ENCODE results near the gene MED10.

Gene MED10

DNA sequence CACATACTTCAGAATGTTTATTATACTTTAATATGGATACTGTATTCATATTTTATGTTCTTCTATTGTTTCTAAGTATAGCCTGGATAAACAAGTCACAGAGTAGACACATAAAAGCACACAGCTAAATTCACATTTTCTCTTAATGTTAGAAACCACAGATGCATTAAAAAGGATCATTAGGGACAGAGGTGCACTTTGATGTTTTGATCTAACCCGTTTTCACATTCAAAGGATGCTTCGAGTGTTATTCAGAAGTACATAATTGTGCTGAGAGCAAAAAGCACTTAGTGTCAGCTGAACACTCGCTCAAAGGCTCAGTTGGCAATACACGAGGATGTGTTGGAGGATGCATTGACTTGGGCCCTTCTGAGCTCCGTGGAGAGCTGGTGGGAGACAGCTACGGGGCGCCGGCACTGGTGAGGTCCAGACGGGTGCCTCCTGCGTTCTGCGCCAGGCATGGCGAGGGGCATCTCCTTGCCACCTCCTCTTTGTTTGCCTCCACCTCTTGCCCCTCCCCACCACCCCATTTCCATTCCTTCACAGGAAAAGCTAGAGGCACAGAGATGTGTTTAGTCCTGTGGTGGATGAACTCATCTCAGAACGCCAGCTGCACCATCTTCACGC, 35.5 kb downstream of the MED10 start:
- Histone ChIP-seq H3K4me3 (ENCODE audit: low read length) (no peak overlapping the region), H3K9ac (ENCODE audit: low read length) (no peak overlapping the region), H3K9me3 (ENCODE audit: control insufficient read depth, low read length) (no peaks in the 10 kb centered on the region), H3K4me1 (ENCODE audit: control insufficient read depth, insufficient read depth, low read length) (no peaks in the 10 kb centered on the region), H3K36me3 (ENCODE audit: control insufficient read depth, insufficient read depth, low read length, severe bottlenecking) (no peaks in the 10 kb centered on the region), H3K27me3 (replicated peaks; ENCODE audit: control insufficient read depth, insufficient read depth, low read length) (peaks cover 3% of the 10 kb centered on the region)
- DNase-seq (ENCODE audit: low read depth), result no peak

DNA sequence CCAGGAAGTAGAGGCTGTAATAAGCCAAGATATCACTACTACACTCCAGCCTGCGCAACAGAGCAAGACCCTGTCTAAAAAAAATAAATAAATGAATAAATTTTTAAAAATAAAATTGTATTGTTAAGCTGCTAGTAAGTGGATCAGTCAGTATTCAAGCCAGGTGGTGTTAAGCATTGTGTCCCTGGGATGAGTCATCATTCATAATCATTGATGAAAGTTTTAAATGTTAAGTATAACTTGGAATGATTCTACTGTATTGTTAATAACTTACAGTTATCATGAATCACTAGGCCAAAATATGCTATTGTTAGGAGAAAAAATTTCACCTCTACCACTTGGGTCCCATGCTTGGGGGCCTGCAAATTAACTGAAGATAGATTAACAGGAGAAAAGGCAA, 38.2 kb downstream of the MED10 start:
- no peaks in the 10 kb centered on the region for H3K36me3 ChIP-seq (ENCODE audit: control insufficient read depth, insufficient read depth, low read length, severe bottlenecking)
- no peak for DNase-seq (ENCODE audit: low read depth)
- no peak overlapping the region for H3K4me3 ChIP-seq (ENCODE audit: low read length)
- no peak overlapping the region for H3K9ac ChIP-seq (ENCODE audit: low read length)
- H3K27me3 ChIP-seq (replicated peaks; ENCODE audit: control insufficient read depth, insufficient read depth, low read length), result peaks cover 7% of the 10 kb centered on the region
- no peaks in the 10 kb centered on the region for H3K9me3 ChIP-seq (ENCODE audit: control insufficient read depth, low read length)
- no peaks in the 10 kb centered on the region for H3K4me1 ChIP-seq (ENCODE audit: control insufficient read depth, insufficient read depth, low read length)

DNA sequence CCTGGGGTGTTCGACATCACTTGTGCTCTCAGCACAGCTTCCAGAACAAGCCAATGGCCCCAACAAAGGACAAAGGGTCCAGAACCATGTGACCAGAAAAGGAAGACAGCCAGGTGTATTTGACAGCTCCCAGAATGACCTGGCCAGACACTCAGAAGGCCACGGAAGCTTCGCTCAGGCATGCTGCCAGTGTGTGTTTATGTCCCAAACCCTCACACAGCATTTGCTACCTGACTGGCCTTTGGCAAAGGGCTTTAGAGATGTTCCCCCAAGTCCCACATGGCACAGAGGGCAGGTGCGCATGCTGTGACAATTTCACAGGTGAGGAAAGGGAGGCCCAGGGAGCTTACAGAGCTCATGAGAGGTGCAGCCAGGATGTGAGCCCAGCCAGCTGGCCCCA, 39.5 kb downstream of the MED10 start:
- no peaks in the 10 kb centered on the region for H3K4me1 ChIP-seq (ENCODE audit: control insufficient read depth, insufficient read depth, low read length)
- DNase-seq (ENCODE audit: low read depth), result no peak
- no peaks in the 10 kb centered on the region for H3K9me3 ChIP-seq (ENCODE audit: control insufficient read depth, low read length)
- H3K27me3 ChIP-seq (replicated peaks; ENCODE audit: control insufficient read depth, insufficient read depth, low read length), result peaks cover 7% of the 10 kb centered on the region
- H3K36me3 ChIP-seq (ENCODE audit: control insufficient read depth, insufficient read depth, low read length, severe bottlenecking), result no peaks in the 10 kb centered on the region
- H3K9ac ChIP-seq (ENCODE audit: low read length), result no peak overlapping the region
- H3K4me3 ChIP-seq (ENCODE audit: low read length), result no peak overlapping the region

DNA sequence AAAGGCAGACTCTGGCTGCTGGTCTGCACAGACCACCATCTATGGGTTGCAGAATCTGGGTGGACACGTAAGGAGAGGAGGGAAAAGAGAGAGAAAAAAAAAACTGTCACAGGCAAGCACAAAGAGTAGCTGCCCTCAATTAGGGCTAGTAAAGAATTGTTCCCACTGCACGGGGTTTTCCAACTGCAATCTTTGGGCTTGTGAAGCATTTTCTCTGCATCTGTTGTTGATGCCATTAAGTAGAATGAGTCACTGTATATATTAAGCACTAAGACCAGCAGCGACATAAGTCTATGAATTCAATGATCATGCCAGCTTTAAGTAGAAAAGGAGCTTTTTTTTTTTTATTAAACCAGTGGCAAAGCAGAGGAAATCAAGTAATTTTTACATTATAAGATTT, 40.2 kb downstream of the MED10 start:
- no peaks in the 10 kb centered on the region for H3K36me3 ChIP-seq (ENCODE audit: control insufficient read depth, insufficient read depth, low read length, severe bottlenecking)
- no peaks in the 10 kb centered on the region for H3K4me1 ChIP-seq (ENCODE audit: control insufficient read depth, insufficient read depth, low read length)
- H3K9ac ChIP-seq (ENCODE audit: low read length), result no peak overlapping the region
- H3K9me3 ChIP-seq (ENCODE audit: control insufficient read depth, low read length), result no peaks in the 10 kb centered on the region
- H3K27me3 ChIP-seq (replicated peaks; ENCODE audit: control insufficient read depth, insufficient read depth, low read length), result peaks cover 7% of the 10 kb centered on the region
- no peak overlapping the region for H3K4me3 ChIP-seq (ENCODE audit: low read length)
- no peak for DNase-seq (ENCODE audit: low read depth)

DNA sequence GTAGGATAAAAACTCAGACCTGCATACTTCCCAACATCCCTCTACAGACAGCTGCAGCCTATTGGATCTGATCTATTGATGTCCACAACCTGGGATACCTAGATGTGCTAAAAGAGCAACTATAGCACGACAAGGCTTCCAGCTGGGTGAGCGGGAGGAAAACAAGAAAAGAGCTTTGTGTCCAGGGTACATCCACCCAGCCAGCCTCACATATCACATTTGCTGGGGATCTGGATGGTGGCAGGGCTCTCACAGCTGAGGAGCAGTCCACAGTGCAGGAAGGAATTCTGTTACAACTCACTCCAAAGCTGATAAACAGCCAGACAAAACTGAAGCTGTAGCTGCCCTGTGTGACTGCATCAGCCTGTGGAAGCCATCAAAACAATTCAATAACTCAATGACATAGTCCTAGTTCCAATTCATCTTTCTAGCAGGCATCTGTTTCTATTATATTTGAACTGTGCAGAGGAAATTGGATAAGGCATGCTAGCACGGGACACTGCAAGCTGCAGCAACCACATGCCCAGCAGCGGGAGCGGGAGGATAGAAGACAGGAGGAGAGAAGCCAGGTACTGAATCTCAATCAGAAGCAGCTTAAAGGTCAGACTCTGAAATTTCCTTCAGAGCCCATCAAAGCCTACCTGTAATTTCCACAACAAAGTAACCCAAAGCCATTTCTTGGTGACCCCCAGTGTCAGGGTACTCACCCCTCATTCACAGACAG, 45.0 kb downstream of the MED10 start:
- H3K9ac ChIP-seq (ENCODE audit: low read length), result no peak overlapping the region
- H3K4me1 ChIP-seq (ENCODE audit: control insufficient read depth, insufficient read depth, low read length), result no peaks in the 10 kb centered on the region
- peaks cover 4% of the 10 kb centered on the region for H3K27me3 ChIP-seq (replicated peaks; ENCODE audit: control insufficient read depth, insufficient read depth, low read length)
- peaks cover 3% of the 10 kb centered on the region for H3K9me3 ChIP-seq (ENCODE audit: control insufficient read depth, low read length)
- DNase-seq (ENCODE audit: low read depth), result no peak
- no peaks in the 10 kb centered on the region for H3K36me3 ChIP-seq (ENCODE audit: control insufficient read depth, insufficient read depth, low read length, severe bottlenecking)
- H3K4me3 ChIP-seq (ENCODE audit: low read length), result no peak overlapping the region

DNA sequence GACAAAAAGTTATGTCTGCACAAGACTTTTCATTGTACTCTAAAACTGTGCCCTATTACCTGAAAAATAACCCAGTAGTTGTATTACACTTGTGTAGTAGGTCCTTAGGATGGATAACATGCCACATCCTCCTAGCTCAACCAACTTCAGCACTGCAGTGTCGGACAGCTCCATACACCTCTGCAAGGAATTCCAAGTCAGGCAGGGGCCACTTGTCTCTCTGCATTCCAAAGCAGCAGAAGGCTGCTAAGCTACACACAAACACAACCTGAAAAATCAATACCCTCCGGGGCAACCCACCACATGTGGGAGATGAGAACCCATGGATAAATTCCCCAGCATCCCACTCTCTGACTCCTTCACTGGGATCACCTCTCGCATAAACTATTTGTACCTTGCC, 50.2 kb downstream of the MED10 start:
- Histone ChIP-seq H3K9me3 (ENCODE audit: control insufficient read depth, low read length) (peaks cover 3% of the 10 kb centered on the region), H3K4me3 (ENCODE audit: low read length) (no peak overlapping the region), H3K9ac (ENCODE audit: low read length) (no peak overlapping the region), H3K36me3 (ENCODE audit: control insufficient read depth, insufficient read depth, low read length, severe bottlenecking) (no peaks in the 10 kb centered on the region), H3K4me1 (ENCODE audit: control insufficient read depth, insufficient read depth, low read length) (no peaks in the 10 kb centered on the region), H3K27me3 (replicated peaks; ENCODE audit: control insufficient read depth, insufficient read depth, low read length) (no peaks in the 10 kb centered on the region)
- DNase-seq (ENCODE audit: low read depth), result peak; percentile 15

DNA sequence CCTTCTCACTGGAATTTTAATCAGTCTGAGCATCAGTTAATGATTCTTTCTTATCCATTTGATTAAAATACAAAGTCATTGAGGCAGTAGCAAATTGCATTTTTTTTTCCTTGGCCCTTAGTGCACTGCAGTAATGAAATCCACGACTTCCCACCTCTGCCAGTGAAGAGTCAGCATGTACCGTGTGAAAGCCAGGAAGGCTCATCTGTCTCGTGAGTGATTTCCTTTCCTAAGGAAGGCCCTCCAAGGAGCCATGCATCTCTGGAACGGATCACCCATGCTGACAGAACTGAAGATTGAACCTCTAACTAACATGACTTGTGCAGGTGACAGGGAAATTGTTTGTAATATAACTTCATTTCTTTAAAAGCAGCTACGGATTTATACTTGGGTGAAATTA, 51.6 kb downstream of the MED10 start:
- Histone ChIP-seq H3K4me3 (ENCODE audit: low read length) (no peak overlapping the region), H3K9ac (ENCODE audit: low read length) (no peak overlapping the region), H3K27me3 (replicated peaks; ENCODE audit: control insufficient read depth, insufficient read depth, low read length) (no peaks in the 10 kb centered on the region), H3K9me3 (ENCODE audit: control insufficient read depth, low read length) (peaks cover 3% of the 10 kb centered on the region), H3K4me1 (ENCODE audit: control insufficient read depth, insufficient read depth, low read length) (no peaks in the 10 kb centered on the region), H3K36me3 (ENCODE audit: control insufficient read depth, insufficient read depth, low read length, severe bottlenecking) (no peaks in the 10 kb centered on the region)
- no peak for DNase-seq (ENCODE audit: low read depth)

DNA sequence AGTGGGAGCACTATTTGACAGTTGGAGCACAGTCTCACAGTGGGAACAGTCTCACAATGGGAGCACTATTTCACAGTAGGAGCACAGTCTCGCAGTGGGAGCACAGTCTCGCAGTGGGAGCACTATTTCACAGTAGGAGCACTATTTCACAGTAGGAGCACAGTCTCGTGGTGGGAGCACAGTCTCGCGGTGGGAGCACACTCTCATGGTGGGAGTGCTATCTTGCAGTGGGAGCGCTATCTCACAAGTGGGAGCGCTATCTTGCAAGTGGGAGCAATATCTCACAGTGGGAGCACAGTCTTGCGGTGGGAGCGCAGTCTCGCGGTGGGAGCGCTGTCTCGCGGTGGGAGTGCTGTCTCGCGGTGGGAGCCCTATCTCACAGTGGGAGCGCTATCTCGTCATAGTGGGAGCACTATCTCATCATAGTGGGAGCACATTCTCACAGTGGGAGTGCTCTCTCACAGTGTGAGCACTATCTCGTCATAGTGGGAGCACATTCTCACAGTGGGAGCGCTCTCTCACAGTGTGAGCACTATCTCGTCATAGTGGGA, 56.1 kb downstream of the MED10 start:
- Histone ChIP-seq H3K9ac (ENCODE audit: low read length) (no peak overlapping the region), H3K4me1 (ENCODE audit: control insufficient read depth, insufficient read depth, low read length) (peaks cover 20% of the 10 kb centered on the region), H3K4me3 (ENCODE audit: low read length) (no peak overlapping the region), H3K27me3 (replicated peaks; ENCODE audit: control insufficient read depth, insufficient read depth, low read length) (no peaks in the 10 kb centered on the region), H3K9me3 (ENCODE audit: control insufficient read depth, low read length) (peaks cover 7% of the 10 kb centered on the region), H3K36me3 (ENCODE audit: control insufficient read depth, insufficient read depth, low read length, severe bottlenecking) (no peaks in the 10 kb centered on the region)
- no peak for DNase-seq (ENCODE audit: low read depth)

Data from adipocyte (in vitro differentiated cells).